OCI-LY7 (cell line): ENCODE results near the gene FAHD2A.

ENCODE experiments used
- EZH2phosphoT487 ChIP-seq: fragments of 200-600 bp; sonication (generic); IDR thresholded peaks from 2 replicates; pipeline ENCODE4 v1.6.1; 2018; ENCODE audit warnings: low read depth, borderline replicate concordance, mild to moderate bottlenecking, mixed run types, antibody characterized with exemption, low read length, moderate library complexity, mixed read lengths
- TF ChIP-seq, protein P1 (sequence below): fragments of 200-600 bp; sonication (generic); conservative IDR thresholded peaks from 2 replicates; pipeline ENCODE4 v1.5.1; 2014; ENCODE audit warnings: mild to moderate bottlenecking, antibody characterized with exemption, low read length, moderate library complexity, mixed read lengths

- TF ChIP-seq, protein P1, sequence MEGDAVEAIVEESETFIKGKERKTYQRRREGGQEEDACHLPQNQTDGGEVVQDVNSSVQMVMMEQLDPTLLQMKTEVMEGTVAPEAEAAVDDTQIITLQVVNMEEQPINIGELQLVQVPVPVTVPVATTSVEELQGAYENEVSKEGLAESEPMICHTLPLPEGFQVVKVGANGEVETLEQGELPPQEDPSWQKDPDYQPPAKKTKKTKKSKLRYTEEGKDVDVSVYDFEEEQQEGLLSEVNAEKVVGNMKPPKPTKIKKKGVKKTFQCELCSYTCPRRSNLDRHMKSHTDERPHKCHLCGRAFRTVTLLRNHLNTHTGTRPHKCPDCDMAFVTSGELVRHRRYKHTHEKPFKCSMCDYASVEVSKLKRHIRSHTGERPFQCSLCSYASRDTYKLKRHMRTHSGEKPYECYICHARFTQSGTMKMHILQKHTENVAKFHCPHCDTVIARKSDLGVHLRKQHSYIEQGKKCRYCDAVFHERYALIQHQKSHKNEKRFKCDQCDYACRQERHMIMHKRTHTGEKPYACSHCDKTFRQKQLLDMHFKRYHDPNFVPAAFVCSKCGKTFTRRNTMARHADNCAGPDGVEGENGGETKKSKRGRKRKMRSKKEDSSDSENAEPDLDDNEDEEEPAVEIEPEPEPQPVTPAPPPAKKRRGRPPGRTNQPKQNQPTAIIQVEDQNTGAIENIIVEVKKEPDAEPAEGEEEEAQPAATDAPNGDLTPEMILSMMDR = no peak
- TF ChIP-seq EZH2phosphoT487 = no peak
Observed at GRCh38 chr2:95353613-95354468, 48.7 kb upstream of the FAHD2A start.
